ENCODE results near the gene SH3PXD2B.

Gene SH3PXD2B

GRCh38 chr5:172479034-172479783 is 24.9 kb upstream of the SH3PXD2B start:
- no peak for TF ChIP-seq GATA2 (IDR thresholded peaks at IDR 0.05; ENCODE audit: low read depth, low read length)
- TF ChIP-seq GATA3 (IDR thresholded peaks at IDR 0.05; ENCODE audit: low read depth, low read length): no peak

GRCh38 chr5:172478256-172478655 is 23.9 kb upstream of the SH3PXD2B start:
- TF ChIP-seq GATA3 (IDR thresholded peaks at IDR 0.05; ENCODE audit: low read depth, low read length) (no peak), GATA2 (IDR thresholded peaks at IDR 0.05; ENCODE audit: low read depth, low read length) (no peak)

- no peak for TF ChIP-seq GATA3 (IDR thresholded peaks at IDR 0.05; ENCODE audit: low read depth, low read length)
- no peak for TF ChIP-seq GATA2 (IDR thresholded peaks at IDR 0.05; ENCODE audit: low read depth, low read length)
Observed at GRCh38 chr5:172477466-172477865, 23.1 kb upstream of the SH3PXD2B start.

- TF ChIP-seq GATA2 (IDR thresholded peaks at IDR 0.05; ENCODE audit: low read depth, low read length): no peak
- no peak for TF ChIP-seq GATA3 (IDR thresholded peaks at IDR 0.05; ENCODE audit: low read depth, low read length)
Observed at GRCh38 chr5:172474293-172474692, 20.0 kb upstream of the SH3PXD2B start.

- no peak for TF ChIP-seq GATA2 (IDR thresholded peaks at IDR 0.05; ENCODE audit: low read depth, low read length)
- TF ChIP-seq GATA3 (IDR thresholded peaks at IDR 0.05; ENCODE audit: low read depth, low read length): no peak
Observed at GRCh38 chr5:172473427-172473826, 19.1 kb upstream of the SH3PXD2B start.

GRCh38 chr5:172469697-172470096 is 15.4 kb upstream of the SH3PXD2B start:
- TF ChIP-seq GATA2 (IDR thresholded peaks at IDR 0.05; ENCODE audit: low read depth, low read length) (no peak), GATA3 (IDR thresholded peaks at IDR 0.05; ENCODE audit: low read depth, low read length) (no peak)

GRCh38 chr5:172466062-172466461 is 11.7 kb upstream of the SH3PXD2B start:
- TF ChIP-seq GATA3 (IDR thresholded peaks at IDR 0.05; ENCODE audit: low read depth, low read length): no peak
- TF ChIP-seq GATA2 (IDR thresholded peaks at IDR 0.05; ENCODE audit: low read depth, low read length): no peak

- TF ChIP-seq GATA3 (IDR thresholded peaks at IDR 0.05; ENCODE audit: low read depth, low read length) (no peak), GATA2 (IDR thresholded peaks at IDR 0.05; ENCODE audit: low read depth, low read length) (no peak)
Observed at GRCh38 chr5:172463031-172463430, 8.7 kb upstream of the SH3PXD2B start.

- TF ChIP-seq GATA3 (IDR thresholded peaks at IDR 0.05; ENCODE audit: low read depth, low read length) (no peak), GATA2 (IDR thresholded peaks at IDR 0.05; ENCODE audit: low read depth, low read length) (no peak)
Observed at GRCh38 chr5:172459783-172460165, 5.4 kb upstream of the SH3PXD2B start.

GRCh38 chr5:172458976-172459782 is 4.9 kb upstream of the SH3PXD2B start:
- TF ChIP-seq GATA3 (IDR thresholded peaks at IDR 0.05; ENCODE audit: low read depth, low read length) (no peak), GATA2 (IDR thresholded peaks at IDR 0.05; ENCODE audit: low read depth, low read length) (no peak)

GRCh38 chr5:172456076-172456722 is 1.9 kb upstream of the SH3PXD2B start:
- TF ChIP-seq GATA2 (IDR thresholded peaks at IDR 0.05; ENCODE audit: low read depth, low read length): no peak

GRCh38 chr5:172455511-172456061 is 1.3 kb upstream of the SH3PXD2B start:
- TF ChIP-seq GATA3 (IDR thresholded peaks at IDR 0.05; ENCODE audit: low read depth, low read length) (no peak), GATA2 (IDR thresholded peaks at IDR 0.05; ENCODE audit: low read depth, low read length) (no peak)

- no peak for TF ChIP-seq GATA3 (IDR thresholded peaks at IDR 0.05; ENCODE audit: low read depth, low read length)
- no peak for TF ChIP-seq GATA2 (IDR thresholded peaks at IDR 0.05; ENCODE audit: low read depth, low read length)
Observed at GRCh38 chr5:172455087-172455381, 709 bp upstream of the SH3PXD2B start.

GRCh38 chr5:172453986-172454357 is 353 bp downstream of the SH3PXD2B start:
- TF ChIP-seq GATA2 (IDR thresholded peaks at IDR 0.05; ENCODE audit: low read depth, low read length) (no peak), GATA3 (IDR thresholded peaks at IDR 0.05; ENCODE audit: low read depth, low read length) (no peak)

All from SH-SY5Y (cell line).